ENCODE results near the gene GNAO1. TPM values are rescaled to one million over a fixed set of nuclear protein-coding genes. Genes with fewer than 3 reads are reported as not detected.

Gene GNAO1
- polyA plus RNA-seq, 1 donor = 1.0 TPM

GRCh38 chr16:56336071-56336688 is 144.9 kb downstream of the GNAO1 start:
- DNase-seq (ENCODE audit: low read depth) = no peak

GRCh38 chr16:56336711-56337110 is 145.4 kb downstream of the GNAO1 start:
- DNase-seq (ENCODE audit: low read depth) = no peak

- DNase-seq (ENCODE audit: low read depth) = no peak
These were observed 146.0 kb downstream of the GNAO1 start for GRCh38 chr16:56337131-56337857.

- DNase-seq (ENCODE audit: low read depth) = no peak
These were observed 146.6 kb downstream of the GNAO1 start for GRCh38 chr16:56337858-56338325.

GRCh38 chr16:56338566-56339318 is 147.5 kb downstream of the GNAO1 start:
- DNase-seq (ENCODE audit: low read depth) = no peak

GRCh38 chr16:56339431-56340195 is 148.3 kb downstream of the GNAO1 start:
- no peak for DNase-seq (ENCODE audit: low read depth)

GRCh38 chr16:56340416-56340815 is 149.1 kb downstream of the GNAO1 start:
- DNase-seq (ENCODE audit: low read depth) = no peak

GRCh38 chr16:56340864-56341365 is 149.6 kb downstream of the GNAO1 start:
- DNase-seq (ENCODE audit: low read depth) = no peak

- no peak for DNase-seq (ENCODE audit: low read depth)
These were observed 150.5 kb downstream of the GNAO1 start for GRCh38 chr16:56341656-56342399.

- no peak for DNase-seq (ENCODE audit: low read depth)
These were observed 152.6 kb downstream of the GNAO1 start for GRCh38 chr16:56343661-56344517.

GRCh38 chr16:56344518-56345405 is 153.5 kb downstream of the GNAO1 start:
- no peak for DNase-seq (ENCODE audit: low read depth)

- DNase-seq (ENCODE audit: low read depth) = no peak
These were observed 154.2 kb downstream of the GNAO1 start for GRCh38 chr16:56345406-56346050.

GRCh38 chr16:56346131-56346890 is 155.0 kb downstream of the GNAO1 start:
- DNase-seq (ENCODE audit: low read depth) = no peak

- DNase-seq (ENCODE audit: low read depth) = no peak
These were observed 155.9 kb downstream of the GNAO1 start for GRCh38 chr16:56347166-56347565.

GRCh38 chr16:56347670-56348069 is 156.4 kb downstream of the GNAO1 start:
- no peak for DNase-seq (ENCODE audit: low read depth)

- no peak for DNase-seq (ENCODE audit: low read depth)
These were observed 157.1 kb downstream of the GNAO1 start for GRCh38 chr16:56348168-56349085.

- no peak for DNase-seq (ENCODE audit: low read depth)
These were observed 157.8 kb downstream of the GNAO1 start for GRCh38 chr16:56349086-56349415.

All from forelimb muscle (tissue), 1 donor.